AG04449 (cell line): Measurements from ENCODE around the gene ACOX1.

Experiments
- CTCF ChIA-PET: fragments of 350-600 bp; formaldehyde crosslinking; extraction: SDS; loops from one replicate; lab custom pipeline; 2021; ENCODE audit warnings: antibody characterized with exemption; lab: Yijun Ruan, JAX
- POLR2A ChIA-PET: fragments of 400-600, 350-600 bp; formaldehyde crosslinking; extraction: SDS; loops from one replicate; lab custom pipeline; 2020; ENCODE audit warnings: antibody characterized with exemption, inconsistent platforms; lab: Yijun Ruan, JAX
- DNase-seq: peaks from one replicate; pipeline ENCODE4 v3.0.0-alpha.2; 2010; ENCODE audit warnings: low read depth, low spot score
- H3K4me3 ChIP-seq: 2 replicates; pipeline ENCODE4 v1.5.1; 2011; ENCODE audit warnings: low read depth, mild to moderate bottlenecking, control low read depth, low read length
- CTCF ChIP-seq: IDR thresholded peaks from one replicate; pipeline ENCODE4 v1.5.1; 2011; ENCODE audit warnings: mild to moderate bottlenecking, moderate library complexity, low read length, control low read depth, inconsistent platforms; ENCODE audit not compliant: insufficient read depth; ENCODE audit errors: missing control alignments

The ACOX1 gene

GRCh38 chr17:75900691-75901533 lies 78.1 kb downstream of the ACOX1 start:
- POLR2A ChIA-PET: no interaction called here
- CTCF ChIA-PET: interaction anchor here (0.6 kb wide), 1 partner anchor 469 kb away, joined by 3 read pairs; no protein-coding TSS in a partner anchor
- no peak overlapping the region for H3K4me3 ChIP-seq
- no peak for TF ChIP-seq CTCF
- DNase-seq: no peak

GRCh38 chr17:75899767-75900468 lies 79.0 kb downstream of the ACOX1 start:
- CTCF ChIA-PET: interaction anchor here (0.9 to 1.1 kb wide), 3 partner anchors 10 to 380 kb away, joined by 3 read pairs; no protein-coding TSS in a partner anchor
- POLR2A ChIA-PET: interaction anchor here (1.2 kb wide), 1 partner anchor 120 kb away, joined by 3 read pairs; no protein-coding TSS in a partner anchor
- TF ChIP-seq CTCF: no peak
- no peak for DNase-seq
- no peak overlapping the region for H3K4me3 ChIP-seq

- H3K4me3 ChIP-seq: no peak overlapping the region
- DNase-seq: no peak
- POLR2A ChIA-PET: interaction anchor here (1.2 kb wide), 1 partner anchor 119 kb away, joined by 3 read pairs; no protein-coding TSS in a partner anchor
- CTCF ChIA-PET: interaction anchor here (0.9 to 1.9 kb wide), 5 partner anchors 11 to 380 kb away, joined by 3 to 5 read pairs (median 3); no protein-coding TSS in a partner anchor
- TF ChIP-seq CTCF: no peak
These were observed 79.6 kb downstream of the ACOX1 start for GRCh38 chr17:75899353-75899752.

GRCh38 chr17:75898791-75899190 lies 80.2 kb downstream of the ACOX1 start:
- H3K4me3 ChIP-seq: no peak overlapping the region
- ChIA-PET POLR2A (interaction anchor here (1.2 kb wide), 1 partner anchor 118 kb away, joined by 3 read pairs; no protein-coding TSS in a partner anchor), CTCF (interaction anchor here (0.8 to 4.3 kb wide), 5 partner anchors 11 to 116 kb away, joined by 3 to 28 read pairs (median 4); partner anchors contain the start of gene TRIM47)
- TF ChIP-seq CTCF: no peak
- no peak for DNase-seq

- TF ChIP-seq CTCF: no peak
- no peak for DNase-seq
- POLR2A ChIA-PET: interaction anchor here (2.9 kb wide), 1 partner anchor 15 kb away, joined by 8 read pairs; no protein-coding TSS in a partner anchor
- CTCF ChIA-PET: interaction anchor here (0.8 to 4.3 kb wide), 7 partner anchors 12 to 133 kb away, joined by 3 to 28 read pairs (median 5); partner anchors contain the start of genes GALK1 and TRIM47
- H3K4me3 ChIP-seq: no peak overlapping the region
These were observed 80.9 kb downstream of the ACOX1 start for GRCh38 chr17:75898065-75898464.
